Lower lobe of right lung (tissue), 2 donors: ENCODE results near the gene PRRC2B. TPM values are rescaled to one million over a fixed set of nuclear protein-coding genes. Genes with fewer than 3 reads are reported as not detected.
A peak's percentile ranks its signal among the peaks of the same experiment; 100 is the strongest.

Source experiments
- ATAC-seq, 2 donors: fragments of 200-7000 bp; cut with Tn5 transposase; one replicate each; pipeline ENCODE4 v1.9.1; 2020 to 2022; ENCODE audit warnings: mild to moderate bottlenecking in 2 of 2, moderate library complexity in 2 of 2
- DNase-seq: peaks from one replicate; pipeline ENCODE4 v3.0.0-alpha.2; 2020
- H3K27ac ChIP-seq: fragments of 200-600 bp; one replicate; pipeline ENCODE4 v1.8.0; 2022
- H3K27me3 ChIP-seq: fragments of 200-600 bp; one replicate; pipeline ENCODE4 v1.8.0; 2022; ENCODE audit warnings: low read depth
- H3K36me3 ChIP-seq: fragments of 200-600 bp; one replicate; pipeline ENCODE4 v1.8.0; 2022; ENCODE audit warnings: mild to moderate bottlenecking
- H3K4me1 ChIP-seq: fragments of 200-600 bp; one replicate; pipeline ENCODE4 v1.8.0; 2022
- H3K4me3 ChIP-seq: fragments of 200-600 bp; one replicate; pipeline ENCODE4 v1.8.0; 2022; ENCODE audit warnings: mild to moderate bottlenecking
- H3K9me3 ChIP-seq: fragments of 200-600 bp; one replicate; pipeline ENCODE4 v1.8.0; 2022
- CTCF ChIP-seq: fragments of 200-600 bp; IDR thresholded peaks from one replicate; pipeline ENCODE4 v1.8.0; 2022; ENCODE audit warnings: antibody characterized with exemption, mild to moderate bottlenecking
- intact Hi-C: fragments of 100-400 bp; cut with DNase I; formaldehyde crosslinking; loops from one replicate; pipeline ENCODE4 v1.11.0; 2022
- total RNA-seq: library from RNA; stranded (reverse); fragmentation: NEBNext Ultra II Directional; extraction: Animal tissue kit (Norgen Biotek cat#: 25700); gene quantifications from one replicate; pipeline ENCODE4 v1.2.1, GENCODE V29; 2021
- donor health status: DM: no; HTN: yes; CAD: no; lungs with severe emphysema.

PRRC2B gene
- total RNA-seq, 1 donor from 2014 or later, result 170 TPM

GRCh38 chr9:131411719-131412681 lies 18.1 kb downstream of the PRRC2B start:
- no peak overlapping the region for H3K27ac ChIP-seq
- intact Hi-C loops, result no loop called here
- H3K4me3 ChIP-seq, result no peak overlapping the region
- H3K27me3 ChIP-seq, result no peaks in the 10 kb centered on the region
- H3K4me1 ChIP-seq, result peaks cover 72% of the 10 kb centered on the region
- H3K36me3 ChIP-seq, result peaks cover 3% of the 10 kb centered on the region
- no peaks in the 10 kb centered on the region for H3K9me3 ChIP-seq
- ATAC-seq (no peak), DNase-seq (no peak)
- TF ChIP-seq CTCF, result no peak

- no peak for ATAC-seq
- Histone ChIP-seq H3K36me3 (peaks cover 6% of the 10 kb centered on the region), H3K27ac (no peak overlapping the region), H3K4me3 (no peak overlapping the region), H3K27me3 (no peaks in the 10 kb centered on the region), H3K4me1 (peaks cover 77% of the 10 kb centered on the region), H3K9me3 (no peaks in the 10 kb centered on the region)
- intact Hi-C loops, result no loop called here
- DNase-seq, result no peak
- TF ChIP-seq CTCF, result no peak
Observed at GRCh38 chr9:131416509-131416908, 22.6 kb downstream of the PRRC2B start.

GRCh38 chr9:131417264-131418142 lies 23.6 kb downstream of the PRRC2B start:
- ATAC-seq (no peak), DNase-seq (no peak)
- H3K4me3 ChIP-seq, result no peak overlapping the region
- peaks cover 82% of the 10 kb centered on the region for H3K4me1 ChIP-seq
- TF ChIP-seq CTCF, result no peak
- intact Hi-C loops, result no loop called here
- H3K9me3 ChIP-seq, result no peaks in the 10 kb centered on the region
- H3K27me3 ChIP-seq, result no peaks in the 10 kb centered on the region
- H3K36me3 ChIP-seq, result peaks cover 6% of the 10 kb centered on the region
- H3K27ac ChIP-seq, result peak overlapping the region; percentile 39

- DNase-seq, result peak; percentile 47
- intact Hi-C loops, result no loop called here
- peak; percentile 40 to 54 for ATAC-seq
- peaks cover 85% of the 10 kb centered on the region for H3K4me1 ChIP-seq
- H3K36me3 ChIP-seq, result peaks cover 6% of the 10 kb centered on the region
- no peak overlapping the region for H3K4me3 ChIP-seq
- no peaks in the 10 kb centered on the region for H3K27me3 ChIP-seq
- no peaks in the 10 kb centered on the region for H3K9me3 ChIP-seq
- peak overlapping the region; percentile 39 for H3K27ac ChIP-seq
- TF ChIP-seq CTCF, result no peak
Observed at GRCh38 chr9:131418143-131419025, 24.5 kb downstream of the PRRC2B start.
